ENCODE results near the gene BRMS1. TPM values are rescaled to one million over a fixed set of nuclear protein-coding genes. Genes with fewer than 3 reads are reported as not detected.

The BRMS1 gene, protein sequence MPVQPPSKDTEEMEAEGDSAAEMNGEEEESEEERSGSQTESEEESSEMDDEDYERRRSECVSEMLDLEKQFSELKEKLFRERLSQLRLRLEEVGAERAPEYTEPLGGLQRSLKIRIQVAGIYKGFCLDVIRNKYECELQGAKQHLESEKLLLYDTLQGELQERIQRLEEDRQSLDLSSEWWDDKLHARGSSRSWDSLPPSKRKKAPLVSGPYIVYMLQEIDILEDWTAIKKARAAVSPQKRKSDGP
- total RNA-seq: 10 to 100 TPM; 28.7 to 34.3 TPM
- 10 to 100 TPM; 19.5 to 26.6 (median 24.5) TPM for polyA plus RNA-seq (ENCODE audit: insufficient read length in 6 of 6)
- long read RNA-seq, donor 1, transcript BRMS1-201 (10 exons, 1,445 nt): major isoform, 12 of 13 reads
- long read RNA-seq, donor 1, partial matches to known transcripts: 0 of 13 reads
- long read RNA-seq, donor 1, other reads (novel, unspliced or antisense): 0 of 13 reads
- long read RNA-seq, donor 2, partial matches to known transcripts: 0 of 3 reads
- long read RNA-seq, donor 2, other reads (novel, unspliced or antisense): 0 of 3 reads
- long read RNA-seq, donor 3, transcript BRMS1-201 (10 exons, 1,445 nt): major isoform, 9 of 11 reads
- long read RNA-seq, donor 3, partial matches to known transcripts: 0 of 11 reads
- long read RNA-seq, donor 3, other reads (novel, unspliced or antisense): 0 of 11 reads
- long read RNA-seq, donor 4, transcript BRMS1-201 (10 exons, 1,445 nt): major isoform, 46 of 49 reads
- long read RNA-seq, donor 4, partial matches to known transcripts: 0 of 49 reads
- long read RNA-seq, donor 4, other reads (novel, unspliced or antisense): 1 of 49 reads
- long read RNA-seq, donor 5, transcript BRMS1-201 (10 exons, 1,445 nt): major isoform, 10 of 10 reads
- long read RNA-seq, donor 5, partial matches to known transcripts: 0 of 10 reads
- long read RNA-seq, donor 5, other reads (novel, unspliced or antisense): 0 of 10 reads
- long read RNA-seq, donor 6, transcript BRMS1-201 (10 exons, 1,445 nt): major isoform, 10 of 13 reads
- long read RNA-seq, donor 6, partial matches to known transcripts: 0 of 13 reads
- long read RNA-seq, donor 6, other reads (novel, unspliced or antisense): 0 of 13 reads
- long read RNA-seq, donor 7, partial matches to known transcripts: 0 of 7 reads
- long read RNA-seq, donor 7, other reads (novel, unspliced or antisense): 0 of 7 reads
- long read RNA-seq, donor 8, partial matches to known transcripts: 0 of 4 reads
- long read RNA-seq, donor 8, other reads (novel, unspliced or antisense): 0 of 4 reads
- long read RNA-seq, donor 9: 0 reads
- long read RNA-seq, donor 10, transcript BRMS1-201 (10 exons, 1,445 nt): major isoform, 62 of 74 reads
- long read RNA-seq, donor 10, transcript BRMS1-202 (10 exons, 1,363 nt): minor isoform, 6 of 74 reads
- long read RNA-seq, donor 10, partial matches to known transcripts: 1 of 74 reads
- long read RNA-seq, donor 10, other reads (novel, unspliced or antisense): 5 of 74 reads
- long read RNA-seq, donor 11, transcript BRMS1-201 (10 exons, 1,445 nt): major isoform, 5 of 6 reads
- long read RNA-seq, donor 11, partial matches to known transcripts: 0 of 6 reads
- long read RNA-seq, donor 11, other reads (novel, unspliced or antisense): 0 of 6 reads
- long read RNA-seq, donor 12, transcript BRMS1-201 (10 exons, 1,445 nt): major isoform, 6 of 6 reads
- long read RNA-seq, donor 12, partial matches to known transcripts: 0 of 6 reads
- long read RNA-seq, donor 12, other reads (novel, unspliced or antisense): 0 of 6 reads

DNA sequence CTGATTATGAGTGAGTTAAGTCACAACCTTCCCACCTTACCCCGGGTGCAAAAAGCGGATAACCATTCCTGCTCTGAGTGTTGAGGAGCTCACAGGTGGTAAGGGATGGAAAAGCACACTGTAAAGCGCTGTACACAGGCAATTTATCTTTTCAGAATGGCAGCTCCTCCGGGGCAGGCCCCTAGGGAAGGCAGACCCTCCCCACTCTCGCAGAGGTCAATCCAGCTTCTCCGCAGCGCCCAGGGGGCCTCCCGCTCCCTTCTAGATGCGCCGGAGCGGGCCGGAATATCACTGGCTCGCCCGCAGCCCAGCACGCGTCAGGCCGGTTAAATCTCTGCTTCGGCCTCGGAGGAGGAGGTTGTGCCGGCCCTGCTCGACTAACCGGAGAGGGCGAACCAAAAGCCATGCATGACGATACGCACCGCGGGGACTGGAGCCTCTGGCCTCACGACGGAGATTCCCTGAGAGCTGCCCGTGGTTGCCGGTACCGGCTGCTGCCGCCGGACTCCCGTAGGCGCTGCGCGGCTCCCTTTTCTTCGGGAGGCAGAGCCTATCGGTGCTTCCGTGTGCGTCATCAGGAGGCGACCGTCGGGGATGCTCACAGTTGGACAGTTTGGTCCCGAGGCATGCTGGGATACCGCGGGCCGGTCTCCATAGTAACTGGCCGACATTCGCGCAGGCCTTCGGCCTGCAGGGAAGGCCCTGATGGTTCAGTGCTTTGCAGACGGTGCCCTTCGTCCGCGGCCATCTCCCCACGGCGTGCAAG is at the start of gene BRMS1:
Gene BRMS1, minus strand, starts transcription at position 555 of the 766 bp plus-strand sequence. CDS start 2,870 bp downstream, outside the sequence.
- Histone ChIP-seq H3K9me3 (no peaks in the 10 kb centered on the region), H3K36me3 (peaks cover 0 to 30% of the 10 kb centered on the region in 2 donors), H3K27ac (peak within 1 kb of the TSS; percentile 65 to 86), H3K27me3 (peaks cover 0 to 6% of the 10 kb centered on the region in 2 donors), H3K4me1 (peaks cover 27 to 44% of the 10 kb centered on the region in 2 donors), H3K4me3 (peak within 1 kb of the TSS; percentile 65 to 86)
- ATAC-seq (peak; percentile 85), DNase-seq (peak; percentile 97 to 100 (median 98))
- intact Hi-C loops (cut with DNase I): no loop called here
- TF ChIP-seq, protein P1, sequence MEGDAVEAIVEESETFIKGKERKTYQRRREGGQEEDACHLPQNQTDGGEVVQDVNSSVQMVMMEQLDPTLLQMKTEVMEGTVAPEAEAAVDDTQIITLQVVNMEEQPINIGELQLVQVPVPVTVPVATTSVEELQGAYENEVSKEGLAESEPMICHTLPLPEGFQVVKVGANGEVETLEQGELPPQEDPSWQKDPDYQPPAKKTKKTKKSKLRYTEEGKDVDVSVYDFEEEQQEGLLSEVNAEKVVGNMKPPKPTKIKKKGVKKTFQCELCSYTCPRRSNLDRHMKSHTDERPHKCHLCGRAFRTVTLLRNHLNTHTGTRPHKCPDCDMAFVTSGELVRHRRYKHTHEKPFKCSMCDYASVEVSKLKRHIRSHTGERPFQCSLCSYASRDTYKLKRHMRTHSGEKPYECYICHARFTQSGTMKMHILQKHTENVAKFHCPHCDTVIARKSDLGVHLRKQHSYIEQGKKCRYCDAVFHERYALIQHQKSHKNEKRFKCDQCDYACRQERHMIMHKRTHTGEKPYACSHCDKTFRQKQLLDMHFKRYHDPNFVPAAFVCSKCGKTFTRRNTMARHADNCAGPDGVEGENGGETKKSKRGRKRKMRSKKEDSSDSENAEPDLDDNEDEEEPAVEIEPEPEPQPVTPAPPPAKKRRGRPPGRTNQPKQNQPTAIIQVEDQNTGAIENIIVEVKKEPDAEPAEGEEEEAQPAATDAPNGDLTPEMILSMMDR (IDR thresholded peaks at IDR 0.05): peak in 1 of 2 donors; percentile 36

DNA sequence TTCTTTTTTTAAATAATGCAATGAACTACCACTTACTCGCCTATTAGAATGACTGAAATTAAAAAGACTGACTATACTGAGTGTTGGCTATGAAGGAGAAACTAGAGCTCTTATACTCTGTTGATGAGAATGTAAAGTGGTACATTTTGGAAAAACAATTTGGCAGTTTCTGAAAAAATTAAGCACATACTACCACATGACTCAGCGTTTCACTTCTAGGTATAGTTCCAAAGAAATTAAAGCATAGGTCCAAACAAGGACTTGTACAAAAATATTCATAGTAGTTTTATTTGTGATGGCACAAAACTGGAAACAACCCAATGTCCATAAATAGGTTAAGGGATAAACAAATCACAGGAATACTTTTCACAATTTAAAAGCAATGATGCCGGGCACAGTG is 49.0 kb upstream of the BRMS1 start:
- Histone ChIP-seq H3K4me3 (no peak overlapping the region), H3K9me3 (no peaks in the 10 kb centered on the region), H3K27me3 (peaks cover 0 to 39% of the 10 kb centered on the region in 2 donors), H3K4me1 (no peaks in the 10 kb centered on the region), H3K27ac (no peak overlapping the region), H3K36me3 (no peaks in the 10 kb centered on the region)
- TF ChIP-seq, protein P1 (IDR thresholded peaks at IDR 0.05): no peak
- DNase-seq: no peak
- ATAC-seq: no peak
- intact Hi-C loops (cut with DNase I): no loop called here

DNA sequence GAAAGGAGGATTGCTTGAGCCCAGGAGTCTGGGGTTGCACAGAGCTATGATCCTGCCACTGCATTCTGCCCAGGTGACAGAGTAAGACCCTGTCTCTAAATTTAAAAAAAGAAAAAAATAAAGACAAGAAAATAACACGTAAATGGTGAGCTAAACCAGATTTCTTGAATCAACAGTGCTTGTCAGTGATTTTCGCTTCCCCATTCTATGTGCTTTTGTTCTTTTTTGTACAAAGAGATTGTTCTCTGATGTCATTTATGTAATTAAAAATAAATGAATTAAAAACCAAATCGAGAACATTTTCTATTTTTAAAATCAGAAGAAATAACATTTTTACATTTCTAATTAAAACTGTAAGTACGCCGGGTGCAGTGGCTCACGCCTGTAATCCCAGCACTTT is 46.4 kb upstream of the BRMS1 start:
- Histone ChIP-seq H3K4me3 (no peak overlapping the region), H3K27me3 (peaks cover 0 to 35% of the 10 kb centered on the region in 2 donors), H3K36me3 (no peaks in the 10 kb centered on the region), H3K27ac (no peak overlapping the region), H3K4me1 (peaks cover 0 to 1% of the 10 kb centered on the region in 2 donors), H3K9me3 (no peaks in the 10 kb centered on the region)
- TF ChIP-seq, protein P1 (IDR thresholded peaks at IDR 0.05): no peak
- no peak for ATAC-seq
- intact Hi-C loops (cut with DNase I): no loop called here
- no peak for DNase-seq
